ENCODE data around the gene KIF26B. TPM values are rescaled to one million over a fixed set of nuclear protein-coding genes. Genes with fewer than 3 reads are reported as not detected.

Gene KIF26B
- total and polyA plus RNA-seq, 10 of the 15 experiments (the other 5 are each of a cell fraction or from before 2014, with no cell fraction given) = 0.35 to 11.6 (median 2.2) TPM

DNA sequence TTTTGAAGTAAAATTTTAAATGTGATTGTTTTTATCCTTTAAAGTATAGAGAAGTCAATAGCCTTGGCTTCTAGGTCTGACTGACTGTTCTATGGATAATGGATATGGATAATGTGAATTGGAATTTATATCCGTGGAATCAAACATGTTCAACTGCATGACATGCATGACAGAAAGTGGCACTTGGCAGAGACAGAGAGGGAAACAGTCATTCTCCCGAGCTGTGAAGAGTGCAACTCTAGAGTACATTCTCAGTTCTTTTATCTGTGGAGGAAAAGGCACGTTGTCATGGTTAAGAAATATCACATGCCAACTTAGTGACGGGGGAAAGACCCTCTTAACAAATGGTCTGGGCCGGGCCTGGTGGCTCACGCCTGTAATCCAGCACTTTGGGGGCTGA lies 67.0 kb downstream of the KIF26B start:
- Histone ChIP-seq H3K4me2 (ENCODE audit: control insufficient read depth, insufficient read depth) (no peak overlapping the region), H3K79me2 (ENCODE audit: control insufficient read depth, insufficient read depth, low read length) (no peaks in the 10 kb centered on the region), H3K4me1 (ENCODE audit: control insufficient read depth, insufficient read depth, low read length) (no peaks in the 10 kb centered on the region), H3K27ac (ENCODE audit: control insufficient read depth, insufficient read depth) (no peak overlapping the region), H3K36me3 (ENCODE audit: control insufficient read depth in 2 of 2, insufficient read depth in 2 of 2, low read length in 1 of 2) (no peaks in the 10 kb centered on the region), H3K27me3 (replicated peaks in 1 of 2; ENCODE audit: control insufficient read depth in 2 of 2, insufficient read depth in 2 of 2, low read length in 1 of 2) (no peaks in the 10 kb centered on the region), H2AFZ (ENCODE audit: control insufficient read depth, low read depth, low read length) (no peak overlapping the region), H3K9me3 (replicated peaks; ENCODE audit: control insufficient read depth, insufficient read depth, low read length) (no peaks in the 10 kb centered on the region), H3K4me3 (no peak overlapping the region), H3K9ac (ENCODE audit: control insufficient read depth, insufficient read depth, low read length) (no peak overlapping the region), H4K20me1 (ENCODE audit: control insufficient read depth, insufficient read depth) (no peaks in the 10 kb centered on the region)
- no peak for ATAC-seq
- POLR2A ChIA-PET = no interaction called here
- no peak for DNase-seq (ENCODE audit: low read depth, low spot score)
- BruUV-seq (replicated peaks) = no TSS peak
- in situ Hi-C loops (cut with MboI) = no loop called here
- FAIRE-seq = no peak
- 17% methylated on average over 6 of the region's 6 CpGs for WGBS (ENCODE audit: insufficient coverage, insufficient replicate concordance, low lambda C conversion rate, missing lambda C conversion rate)
- intact Hi-C loops (cut with micrococcal nuclease; ENCODE audit: unreplicated experiment) = no loop called here
- RAD21 ChIA-PET (ENCODE audit: unreplicated experiment) = no interaction called here
- TF ChIP-seq, protein P1, sequence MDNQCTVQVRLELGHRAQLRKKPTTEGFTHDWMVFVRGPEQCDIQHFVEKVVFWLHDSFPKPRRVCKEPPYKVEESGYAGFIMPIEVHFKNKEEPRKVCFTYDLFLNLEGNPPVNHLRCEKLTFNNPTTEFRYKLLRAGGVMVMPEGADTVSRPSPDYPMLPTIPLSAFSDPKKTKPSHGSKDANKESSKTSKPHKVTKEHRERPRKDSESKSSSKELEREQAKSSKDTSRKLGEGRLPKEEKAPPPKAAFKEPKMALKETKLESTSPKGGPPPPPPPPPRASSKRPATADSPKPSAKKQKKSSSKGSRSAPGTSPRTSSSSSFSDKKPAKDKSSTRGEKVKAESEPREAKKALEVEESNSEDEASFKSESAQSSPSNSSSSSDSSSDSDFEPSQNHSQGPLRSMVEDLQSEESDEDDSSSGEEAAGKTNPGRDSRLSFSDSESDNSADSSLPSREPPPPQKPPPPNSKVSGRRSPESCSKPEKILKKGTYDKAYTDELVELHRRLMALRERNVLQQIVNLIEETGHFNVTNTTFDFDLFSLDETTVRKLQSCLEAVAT (IDR thresholded peaks at IDR 0.05) = no peak
- CTCF ChIA-PET = no interaction called here
- SMC1A ChIA-PET (ENCODE audit: uncharacterized antibody, unreplicated experiment) = no interaction called here

DNA sequence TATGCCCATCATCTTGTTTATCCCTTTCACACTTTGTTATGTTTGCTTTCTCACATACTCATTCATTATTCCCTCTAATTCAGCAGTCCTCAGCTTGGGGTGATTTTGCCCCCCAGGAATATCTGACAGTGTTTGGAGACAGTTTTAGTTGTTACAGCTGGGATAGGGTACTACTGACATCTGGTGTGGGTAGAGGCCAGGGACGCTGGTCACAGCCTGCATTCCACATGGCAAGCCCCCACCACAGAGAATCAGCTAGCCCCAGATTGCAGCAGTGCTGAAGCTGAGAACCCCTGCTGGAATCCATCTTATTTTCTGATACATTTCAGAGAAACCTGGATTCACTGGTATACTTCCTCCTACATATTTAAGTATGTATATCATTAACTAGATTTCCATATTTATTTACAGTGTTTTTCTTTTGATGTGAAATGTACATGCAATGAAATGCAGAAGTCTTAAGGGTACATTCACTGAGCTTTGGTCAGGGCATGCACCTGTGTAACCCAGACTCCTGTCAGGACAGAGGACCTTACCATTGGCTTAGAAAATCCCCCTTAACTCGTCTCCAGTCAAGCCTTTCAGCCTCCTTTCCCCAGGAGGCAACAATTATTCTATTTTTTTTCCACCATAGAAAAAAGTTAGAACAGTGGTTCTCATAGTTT lies 68.3 kb downstream of the KIF26B start:
- ChIA-PET SMC1A (ENCODE audit: uncharacterized antibody, unreplicated experiment) (no interaction called here), CTCF (no interaction called here), RAD21 (ENCODE audit: unreplicated experiment) (no interaction called here), POLR2A (no interaction called here)
- Histone ChIP-seq H4K20me1 (ENCODE audit: control insufficient read depth, insufficient read depth) (no peaks in the 10 kb centered on the region), H3K4me3 (no peak overlapping the region), H3K4me2 (ENCODE audit: control insufficient read depth, insufficient read depth) (no peak overlapping the region), H2AFZ (ENCODE audit: control insufficient read depth, low read depth, low read length) (no peak overlapping the region), H3K79me2 (ENCODE audit: control insufficient read depth, insufficient read depth, low read length) (no peaks in the 10 kb centered on the region), H3K27ac (ENCODE audit: control insufficient read depth, insufficient read depth) (no peak overlapping the region), H3K9ac (ENCODE audit: control insufficient read depth, insufficient read depth, low read length) (no peak overlapping the region), H3K36me3 (ENCODE audit: control insufficient read depth in 2 of 2, insufficient read depth in 2 of 2, low read length in 1 of 2) (no peaks in the 10 kb centered on the region), H3K9me3 (replicated peaks; ENCODE audit: control insufficient read depth, insufficient read depth, low read length) (no peaks in the 10 kb centered on the region), H3K4me1 (ENCODE audit: control insufficient read depth, insufficient read depth, low read length) (no peaks in the 10 kb centered on the region), H3K27me3 (replicated peaks in 1 of 2; ENCODE audit: control insufficient read depth in 2 of 2, insufficient read depth in 2 of 2, low read length in 1 of 2) (no peaks in the 10 kb centered on the region)
- 2% methylated on average over 2 of the region's 2 CpGs for WGBS (ENCODE audit: insufficient coverage, insufficient replicate concordance, low lambda C conversion rate, missing lambda C conversion rate)
- ATAC-seq (no peak), DNase-seq (ENCODE audit: low read depth, low spot score) (no peak), FAIRE-seq (no peak)
- no TSS peak for BruUV-seq (replicated peaks)
- intact Hi-C loops (cut with micrococcal nuclease; ENCODE audit: unreplicated experiment) = no loop called here
- in situ Hi-C loops (cut with MboI) = no loop called here
- TF ChIP-seq NFYA (IDR thresholded peaks at IDR 0.05; ENCODE audit: borderline replicate concordance, low read depth, low read length) = no peak
- TF ChIP-seq ESRRA (IDR thresholded peaks at IDR 0.05; ENCODE audit: low read length) = no peak
- no peak for TF ChIP-seq ZBED1 (IDR thresholded peaks at IDR 0.05; ENCODE audit: borderline replicate concordance)
- TF ChIP-seq LARP7 (IDR thresholded peaks at IDR 0.05) = no peak
- no peak for TF ChIP-seq EZH2 (IDR thresholded peaks at IDR 0.05; ENCODE audit: borderline replicate concordance, control insufficient read depth, low read depth, low read length)
- no peak for TF ChIP-seq NFIC (IDR thresholded peaks at IDR 0.05; ENCODE audit: low read depth, low read length)
- no peak for TF ChIP-seq SIN3A (IDR thresholded peaks at IDR 0.05; ENCODE audit: low read depth, low read length)
- TF ChIP-seq TCF7 (IDR thresholded peaks at IDR 0.05; ENCODE audit: borderline replicate concordance) = no peak
- TF ChIP-seq PML (IDR thresholded peaks at IDR 0.05; ENCODE audit: low read length) = no peak
- TF ChIP-seq NR2C1 (IDR thresholded peaks at IDR 0.05) = no peak
- TF ChIP-seq, protein P2, sequence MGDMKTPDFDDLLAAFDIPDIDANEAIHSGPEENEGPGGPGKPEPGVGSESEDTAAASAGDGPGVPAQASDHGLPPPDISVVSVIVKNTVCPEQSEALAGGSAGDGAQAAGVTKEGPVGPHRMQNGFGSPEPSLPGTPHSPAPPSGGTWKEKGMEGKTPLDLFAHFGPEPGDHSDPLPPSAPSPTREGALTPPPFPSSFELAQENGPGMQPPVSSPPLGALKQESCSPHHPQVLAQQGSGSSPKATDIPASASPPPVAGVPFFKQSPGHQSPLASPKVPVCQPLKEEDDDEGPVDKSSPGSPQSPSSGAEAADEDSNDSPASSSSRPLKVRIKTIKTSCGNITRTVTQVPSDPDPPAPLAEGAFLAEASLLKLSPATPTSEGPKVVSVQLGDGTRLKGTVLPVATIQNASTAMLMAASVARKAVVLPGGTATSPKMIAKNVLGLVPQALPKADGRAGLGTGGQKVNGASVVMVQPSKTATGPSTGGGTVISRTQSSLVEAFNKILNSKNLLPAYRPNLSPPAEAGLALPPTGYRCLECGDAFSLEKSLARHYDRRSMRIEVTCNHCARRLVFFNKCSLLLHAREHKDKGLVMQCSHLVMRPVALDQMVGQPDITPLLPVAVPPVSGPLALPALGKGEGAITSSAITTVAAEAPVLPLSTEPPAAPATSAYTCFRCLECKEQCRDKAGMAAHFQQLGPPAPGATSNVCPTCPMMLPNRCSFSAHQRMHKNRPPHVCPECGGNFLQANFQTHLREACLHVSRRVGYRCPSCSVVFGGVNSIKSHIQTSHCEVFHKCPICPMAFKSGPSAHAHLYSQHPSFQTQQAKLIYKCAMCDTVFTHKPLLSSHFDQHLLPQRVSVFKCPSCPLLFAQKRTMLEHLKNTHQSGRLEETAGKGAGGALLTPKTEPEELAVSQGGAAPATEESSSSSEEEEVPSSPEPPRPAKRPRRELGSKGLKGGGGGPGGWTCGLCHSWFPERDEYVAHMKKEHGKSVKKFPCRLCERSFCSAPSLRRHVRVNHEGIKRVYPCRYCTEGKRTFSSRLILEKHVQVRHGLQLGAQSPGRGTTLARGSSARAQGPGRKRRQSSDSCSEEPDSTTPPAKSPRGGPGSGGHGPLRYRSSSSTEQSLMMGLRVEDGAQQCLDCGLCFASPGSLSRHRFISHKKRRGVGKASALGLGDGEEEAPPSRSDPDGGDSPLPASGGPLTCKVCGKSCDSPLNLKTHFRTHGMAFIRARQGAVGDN (IDR thresholded peaks at IDR 0.05) = no peak
- no peak for TF ChIP-seq HDAC2 (IDR thresholded peaks at IDR 0.05)
- TF ChIP-seq KLF5 (IDR thresholded peaks at IDR 0.05; ENCODE audit: partially characterized antibody) = no peak
- TF ChIP-seq SMARCA5 (IDR thresholded peaks at IDR 0.05) = no peak
